Anterior cingulate cortex (tissue), 58 donors: ENCODE data around the gene PTGER1.

Experiments used
- DNase-seq, 58 donors: peaks; one replicate each; lab custom pipeline; 2025; lab: John Stamatoyannopoulos, UW

PTGER1 gene

DNA sequence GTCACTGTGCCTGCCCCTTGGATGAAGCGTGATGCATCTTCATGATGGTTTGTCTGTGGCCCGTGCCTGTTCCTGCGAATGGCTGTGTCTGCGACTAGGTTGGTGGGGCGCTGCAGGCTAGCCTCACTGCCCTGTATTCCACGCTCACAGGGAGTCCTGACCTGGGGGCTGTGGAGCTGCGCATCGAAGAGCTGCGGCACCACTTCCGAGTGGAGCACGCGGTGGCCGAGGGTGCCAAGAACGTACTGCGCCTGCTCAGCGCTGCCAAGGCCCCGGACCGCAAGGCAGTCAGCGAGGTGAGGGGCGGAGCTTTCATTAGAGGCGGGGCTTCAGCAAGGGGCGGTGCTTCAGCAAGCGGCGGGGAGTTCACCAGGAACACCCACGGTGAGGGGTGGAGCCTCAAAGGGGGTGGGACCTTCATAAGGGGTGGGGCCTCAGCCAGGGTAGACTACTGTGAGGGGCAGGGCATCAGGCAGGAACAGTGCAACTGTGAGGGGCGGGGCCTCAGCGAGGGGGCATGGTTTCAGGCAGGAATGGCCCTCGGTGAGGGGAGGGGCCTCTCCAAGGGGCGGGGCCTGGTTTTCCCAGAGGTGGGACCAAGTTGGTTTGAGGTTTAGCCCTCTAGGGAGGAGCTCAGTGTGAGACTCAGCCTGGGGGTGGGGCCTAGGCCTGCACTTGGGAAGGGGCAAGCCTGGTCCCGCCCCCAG is 24.8 kb downstream of the PTGER1 start:
- DNase-seq: peak in 1 of 58 donors; percentile 44

DNA sequence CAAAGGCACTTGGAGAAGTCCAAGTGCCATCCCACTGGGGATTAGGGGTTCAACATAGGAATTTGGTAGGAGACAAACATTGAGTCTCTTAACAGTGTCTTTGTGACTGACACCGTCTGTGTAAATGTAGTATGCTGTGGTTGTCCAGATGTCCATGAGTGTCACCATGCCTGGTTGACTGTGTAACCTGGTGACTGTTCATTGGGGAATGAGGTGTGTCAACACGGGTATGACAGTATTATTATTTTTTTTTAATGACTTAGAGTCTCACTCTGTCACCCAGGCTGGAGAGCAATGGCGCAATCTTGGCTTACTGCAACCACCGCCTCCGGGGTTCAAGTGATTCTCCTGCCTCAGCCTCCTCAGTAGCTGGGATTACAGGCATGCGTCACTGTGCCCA is 25.8 kb downstream of the PTGER1 start:
- DNase-seq: no peak

DNA sequence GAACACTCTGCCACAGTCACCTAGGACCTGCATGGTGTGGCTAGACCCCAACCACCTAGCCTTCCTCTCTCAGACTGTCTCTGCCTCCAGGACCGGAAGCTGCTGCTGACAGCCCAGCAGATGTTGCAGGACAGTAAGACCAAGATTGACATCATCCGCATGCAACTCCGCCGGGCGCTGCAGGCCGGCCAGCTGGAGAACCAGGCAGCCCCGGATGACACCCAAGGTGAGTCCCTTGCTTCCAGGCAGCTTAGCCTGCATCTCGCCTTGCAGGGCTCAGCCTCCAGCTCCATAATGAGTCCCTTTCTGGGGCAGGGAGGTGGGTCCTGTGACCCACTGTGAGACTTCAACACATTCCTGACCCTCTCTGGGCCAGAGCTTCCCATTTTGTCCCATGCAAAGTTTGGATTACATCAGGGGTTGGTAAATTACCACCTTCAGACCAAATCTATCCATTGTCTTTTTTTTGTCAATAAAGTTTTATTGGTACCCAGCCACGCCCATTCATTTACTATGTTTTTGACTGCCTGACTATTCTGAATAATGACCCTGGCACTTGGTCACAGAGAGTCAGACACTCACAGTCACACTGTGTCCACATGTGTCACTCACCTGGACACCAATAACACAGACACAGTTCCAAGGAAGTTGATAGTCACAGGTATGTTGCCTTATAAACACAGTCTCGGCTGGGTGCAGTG is 28.7 kb downstream of the PTGER1 start:
- DNase-seq: no peak

- DNase-seq: no peak
These were observed 31.4 kb downstream of the PTGER1 start for GRCh38 chr19:14443632-14444216.

- peak in 29 of 58 donors; percentile 6 to 81 (median 40) for DNase-seq
These were observed 32.1 kb downstream of the PTGER1 start for GRCh38 chr19:14442891-14443631.

DNA sequence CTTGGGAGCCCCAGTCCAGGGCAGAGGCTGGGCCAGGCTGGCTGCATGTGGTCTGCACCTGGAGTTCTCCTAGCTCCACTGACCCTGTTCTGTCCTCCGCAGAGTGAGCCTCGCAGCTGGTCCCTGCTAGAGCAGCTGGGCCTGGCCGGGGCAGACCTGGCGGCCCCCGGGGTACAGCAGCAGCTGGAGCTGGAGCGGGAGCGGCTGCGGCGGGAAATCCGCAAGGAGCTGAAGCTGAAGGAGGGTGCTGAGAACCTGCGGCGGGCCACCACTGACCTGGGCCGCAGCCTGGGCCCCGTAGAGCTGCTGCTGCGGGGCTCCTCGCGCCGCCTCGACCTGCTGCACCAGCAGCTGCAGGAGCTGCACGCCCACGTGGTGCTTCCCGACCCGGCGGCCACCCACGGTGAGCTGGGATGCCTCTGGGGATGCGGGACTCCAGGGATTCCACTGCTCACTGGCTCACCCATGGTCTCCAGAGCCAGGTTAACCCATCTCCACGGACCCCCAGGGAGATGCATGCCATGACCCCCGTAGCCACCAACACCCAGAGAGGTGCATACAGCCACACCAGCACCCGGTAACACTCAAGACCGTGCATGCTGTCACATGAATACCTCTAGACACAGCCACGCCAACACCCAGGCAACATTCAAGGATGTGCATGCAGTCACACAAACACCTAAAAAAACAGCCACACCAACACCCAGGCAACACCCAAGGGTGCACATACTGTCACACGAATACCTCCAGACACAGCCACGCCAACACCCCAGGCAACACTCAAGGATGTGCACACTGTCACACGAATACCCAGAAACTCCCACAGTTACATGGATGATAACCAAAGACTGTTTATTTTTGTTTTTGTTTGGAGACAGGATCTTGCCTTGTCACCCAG is 33.9 kb downstream of the PTGER1 start:
- DNase-seq: peak in 1 of 58 donors; percentile 23

GRCh38 chr19:14440049-14440448 is 35.1 kb downstream of the PTGER1 start:
- DNase-seq: peak in 32 of 58 donors; percentile 4 to 48 (median 22)

DNA sequence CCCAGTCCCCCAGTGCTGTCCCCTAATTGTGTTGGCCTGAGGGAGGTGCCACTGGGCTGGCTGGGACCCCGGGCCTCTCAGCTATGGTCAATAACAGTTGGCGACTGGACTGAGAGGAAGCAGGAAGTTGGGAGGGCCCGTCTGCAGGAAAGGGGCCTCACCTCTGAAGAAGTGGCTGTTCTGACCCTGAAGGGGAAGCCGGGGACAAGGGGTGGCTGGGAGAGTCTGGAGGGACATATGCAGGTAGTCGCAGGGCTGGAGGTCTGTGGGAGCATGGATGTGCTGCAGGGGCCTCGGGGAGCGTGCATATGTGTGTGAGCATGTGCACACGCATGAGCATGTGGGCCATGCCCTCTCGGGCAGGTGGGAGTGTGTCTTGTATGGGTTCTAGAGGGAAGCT is 36.1 kb downstream of the PTGER1 start:
- no peak for DNase-seq

DNA sequence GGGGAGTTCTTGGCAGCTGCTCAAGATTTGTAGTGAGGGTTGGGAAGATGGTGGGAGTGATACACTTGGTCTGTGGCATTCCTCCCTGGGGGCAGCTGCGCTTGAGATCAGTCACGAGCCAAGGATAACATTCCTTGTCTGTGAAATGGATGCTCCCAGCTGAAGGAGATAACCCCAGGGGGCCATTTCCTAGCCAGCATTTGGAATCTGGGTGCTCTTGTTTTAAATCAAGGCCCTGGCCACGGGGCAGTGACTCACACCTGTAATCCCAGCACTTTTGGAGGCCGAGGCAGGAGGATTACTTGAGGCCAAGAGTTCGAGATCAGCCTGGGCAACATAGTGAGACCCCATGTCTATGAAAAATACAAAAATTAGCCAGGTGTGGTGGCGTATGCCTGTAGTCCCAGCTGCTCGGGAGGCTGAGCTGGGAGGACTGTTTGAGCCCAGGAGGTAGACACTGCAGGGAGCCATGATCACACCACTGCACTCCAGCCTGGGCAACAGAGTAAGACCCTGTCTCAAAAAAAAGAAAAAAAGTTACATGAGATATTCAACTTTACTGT is 37.5 kb downstream of the PTGER1 start:
- no peak for DNase-seq

DNA sequence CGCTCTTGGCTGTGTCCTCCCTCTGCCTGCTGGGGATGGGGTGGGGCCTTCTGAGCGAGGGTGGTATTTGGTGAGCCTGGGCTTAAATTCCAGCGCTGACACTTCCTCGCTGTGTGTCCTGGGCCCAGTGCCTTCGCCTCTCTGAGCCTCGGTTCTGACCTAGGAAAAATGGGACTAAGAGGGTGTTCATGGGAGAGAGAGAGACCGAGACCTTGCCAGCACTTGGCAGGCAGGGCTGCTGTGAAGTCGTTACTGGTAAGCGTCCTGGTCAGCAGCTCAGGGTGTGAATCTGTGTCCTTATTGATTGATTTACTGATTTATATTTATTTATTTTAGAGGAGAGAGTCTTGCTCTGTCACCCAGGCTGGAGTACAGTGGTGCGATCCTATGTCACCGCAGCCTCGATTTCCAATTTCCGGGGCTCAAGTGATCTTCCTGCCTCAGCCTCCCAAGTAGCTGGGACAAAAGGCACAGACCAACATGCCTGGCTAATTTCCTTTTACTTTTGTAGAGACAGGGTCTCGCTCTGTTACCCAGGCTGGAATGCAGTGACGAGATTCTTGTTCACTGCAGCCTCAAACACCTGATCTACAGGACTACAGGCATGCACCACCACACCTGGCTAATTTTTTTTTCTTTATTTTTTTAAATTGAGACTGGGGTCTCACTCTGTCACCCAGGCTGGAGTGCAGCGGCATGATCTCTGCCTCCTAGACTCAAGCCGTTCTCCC is 39.7 kb downstream of the PTGER1 start:
- no peak for DNase-seq

DNA sequence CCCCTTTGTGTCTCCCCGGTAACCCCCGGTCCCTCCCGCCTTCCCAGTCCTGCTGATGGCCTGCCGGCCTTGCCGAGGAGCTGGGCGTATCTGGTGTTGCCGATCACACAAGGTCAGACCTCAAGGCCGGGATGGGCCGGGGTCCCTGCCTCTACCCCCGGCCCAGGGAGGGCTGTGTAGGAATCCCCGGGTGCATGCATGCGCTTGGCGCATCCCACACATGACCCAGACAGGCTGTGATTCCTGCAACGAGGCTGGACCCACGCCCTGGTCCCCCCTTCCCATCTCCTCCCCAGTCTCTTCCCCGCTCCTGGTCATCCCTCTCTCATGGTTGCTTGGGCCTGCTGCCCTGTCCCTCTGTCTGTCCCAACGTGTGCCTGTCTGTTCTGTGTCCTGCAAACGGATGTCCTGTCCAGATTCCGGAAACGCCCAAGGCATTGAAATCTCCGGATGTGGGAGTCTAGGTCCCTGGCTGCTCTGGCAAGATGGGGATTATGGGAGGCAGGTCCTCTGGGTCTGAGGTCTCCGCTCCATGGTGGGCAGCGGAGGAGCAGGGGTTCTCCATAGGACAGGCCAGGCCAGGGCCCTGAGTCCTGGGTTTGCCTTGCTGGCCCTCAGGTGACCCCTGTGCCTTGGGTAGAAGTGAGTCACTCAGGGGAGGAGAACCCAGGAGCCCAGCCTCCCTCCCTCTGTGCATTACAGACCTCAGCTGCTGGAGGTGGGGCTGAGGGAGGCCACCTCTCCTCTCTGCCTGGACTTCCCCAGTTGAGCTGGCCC is 40.4 kb downstream of the PTGER1 start:
- DNase-seq: no peak

GRCh38 chr19:14433554-14434501 is 41.3 kb downstream of the PTGER1 start:
- DNase-seq: peak in 8 of 58 donors; percentile 11 to 65 (median 34)

- DNase-seq: peak in 38 of 58 donors; percentile 7 to 55 (median 34)
These were observed 42.2 kb downstream of the PTGER1 start, which contains the start of gene PKN1 for GRCh38 chr19:14432791-14433553. TSS of gene PKN1 (plus strand) at chr19:14433306. CDS start at chr19:14433522, 216 bp downstream.

- no peak for DNase-seq
These were observed 44.4 kb downstream of the PTGER1 start for GRCh38 chr19:14430712-14431111.

DNA sequence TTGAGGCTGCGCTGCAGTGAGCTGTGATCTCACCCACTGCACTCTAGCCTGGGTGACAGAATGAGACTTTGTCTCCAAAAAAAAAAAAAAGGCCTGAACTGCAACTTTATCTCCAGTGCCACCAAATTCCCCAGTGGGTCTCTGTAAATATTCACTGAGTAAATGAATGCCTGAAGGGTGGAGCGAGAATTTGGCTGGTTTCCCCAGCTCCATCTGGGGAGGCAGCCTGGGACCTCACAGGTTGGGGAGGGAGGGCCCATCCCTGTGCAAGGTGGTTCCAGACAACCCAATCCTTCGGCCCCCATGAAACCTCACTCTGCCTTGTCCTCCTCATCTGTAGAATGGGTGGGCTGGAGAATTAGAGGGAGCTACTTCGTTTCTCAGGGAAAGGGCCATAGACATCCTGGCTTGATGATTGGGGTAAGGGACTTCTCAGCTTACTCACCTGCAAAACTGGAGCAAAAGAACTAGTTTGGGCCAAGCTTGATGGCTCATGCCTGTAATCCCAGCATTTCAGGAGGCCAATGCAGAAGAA is 46.2 kb downstream of the PTGER1 start:
- no peak for DNase-seq

DNA sequence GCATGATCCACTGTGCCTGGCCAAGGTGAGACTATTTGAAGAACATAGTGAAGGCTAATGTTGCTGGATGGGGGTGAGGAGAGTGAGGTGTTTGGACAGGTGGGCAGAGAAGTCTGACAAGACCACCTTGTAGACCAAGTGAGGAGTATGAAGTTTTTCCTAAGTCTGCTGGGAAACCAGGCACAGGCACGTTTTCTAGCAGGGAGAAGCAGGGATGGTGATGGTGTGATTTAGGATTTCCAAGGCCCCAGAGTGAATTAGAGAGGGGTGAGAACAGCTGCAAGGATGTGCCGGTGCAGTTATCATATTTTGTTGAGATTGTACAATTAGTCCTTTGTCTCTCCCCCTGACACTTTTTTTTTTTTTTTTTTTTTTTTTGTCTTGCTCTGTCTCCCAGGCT is 47.7 kb downstream of the PTGER1 start:
- DNase-seq: no peak
